SK-N-SH (cell line): Measurements from ENCODE around the gene RBM25. TPM values are rescaled to one million over a fixed set of nuclear protein-coding genes. Genes with fewer than 3 reads are reported as not detected.
A peak's percentile ranks its signal among the peaks of the same experiment; 100 is the strongest.

Source experiments
- CTCF ChIA-PET: fragments of 300-600, 350-600 bp; formaldehyde crosslinking; extraction: SDS; loops from one replicate; lab custom pipeline; 2021; lab: Yijun Ruan, JAX
- POLR2A ChIA-PET: fragments of 350-600 bp; sonication (Branson Sonifier 250); formaldehyde crosslinking; extraction: SDS; loops from one replicate; lab custom pipeline; 2020; ENCODE audit warnings: antibody characterized with exemption, inconsistent platforms; lab: Yijun Ruan, JAX
- DNase-seq: peaks from one replicate; pipeline ENCODE4 v3.0.0; 2012
- H2AFZ ChIP-seq: fragments of 200-600 bp; sonication (generic); 2 replicates; pipeline ENCODE4 v1.8.1; 2016; ENCODE audit warnings: antibody characterized with exemption, mild to moderate bottlenecking, low read depth
- H3F3A ChIP-seq: fragments of 200-600 bp; sonication (generic); replicated peaks from 2 replicates; pipeline ENCODE3; 2016; ENCODE audit warnings: antibody characterized with exemption, mild to moderate bottlenecking; ENCODE audit not compliant: insufficient read depth
- H3K27ac ChIP-seq, 2 experiments: fragments of 200-500 bp in 1 of 2; fragments of 200-600 bp in 1 of 2; sonication (Bioruptor generic) in 1 of 2; sonication (generic), shearing (Covaris generic) in 1 of 2; 2 replicates each; pipeline versions ENCODE4 v1.5.1 to v1.6.1; 2014 to 2016; ENCODE audit warnings: low read depth in 2 of 2, inconsistent platforms in 1 of 2, low read length in 1 of 2, mild to moderate bottlenecking in 1 of 2, mixed read lengths in 1 of 2
- H3K27me3 ChIP-seq: fragments of 200-600 bp; sonication (generic), shearing (Covaris generic); 2 replicates; pipeline ENCODE4 v1.6.1; 2016; ENCODE audit warnings: mixed run types; ENCODE audit not compliant: insufficient read depth
- H3K36me3 ChIP-seq, 2 experiments: fragments of 200-500 bp in 1 of 2; fragments of 200-600 bp in 1 of 2; sonication (Bioruptor generic) in 1 of 2; sonication (generic) in 1 of 2; replicated peaks in 1 of 2; 2 replicates each; pipeline versions ENCODE3 to v1.5.1; 2014 to 2016; ENCODE audit warnings: low read length in 1 of 2, mild to moderate bottlenecking in 1 of 2; ENCODE audit not compliant: insufficient read depth in 2 of 2, control insufficient read depth in 1 of 2
- H3K4me1 ChIP-seq, 2 experiments: fragments of 200-500 bp in 1 of 2; fragments of 200-600 bp in 1 of 2; sonication (Bioruptor generic) in 1 of 2; sonication (generic), shearing (Covaris generic) in 1 of 2; 2 replicates each; pipeline versions ENCODE4 v1.5.1 to v1.6.1; 2014 to 2016; ENCODE audit warnings: low read depth in 1 of 2, low read length in 1 of 2, mixed run types in 1 of 2; ENCODE audit not compliant: insufficient read depth in 2 of 2, control insufficient read depth in 1 of 2
- H3K4me2 ChIP-seq: fragments of 200-600 bp; sonication (generic), shearing (Covaris generic); 2 replicates; pipeline ENCODE4 v1.6.1; 2017; ENCODE audit warnings: mixed run types
- H3K4me3 ChIP-seq, 2 experiments: fragments of 200-500 bp in 1 of 2; fragments of 200-600 bp in 1 of 2; sonication (Bioruptor generic) in 1 of 2; sonication (generic), shearing (Covaris generic) in 1 of 2; 2 replicates each; pipeline versions ENCODE4 v1.5.1 to v1.8.1; 2014 to 2016; ENCODE audit warnings: low read depth in 2 of 2, inconsistent platforms in 1 of 2, low read length in 1 of 2, mild to moderate bottlenecking in 1 of 2, mixed read lengths in 1 of 2, moderate library complexity in 1 of 2
- H3K79me2 ChIP-seq: fragments of 200-600 bp; sonication (generic); 2 replicates; pipeline ENCODE4 v1.8.1; 2017; ENCODE audit warnings: mild to moderate bottlenecking; ENCODE audit not compliant: insufficient read depth
- H3K9ac ChIP-seq: fragments of 200-600 bp; sonication (generic); 2 replicates; pipeline ENCODE4 v1.6.1; 2017; ENCODE audit warnings: mixed run types
- H3K9me2 ChIP-seq: fragments of 200-600 bp; sonication (generic); 2 replicates; pipeline ENCODE4 v1.6.1; 2017; ENCODE audit warnings: mixed run types
- H3K9me3 ChIP-seq: fragments of 200-600 bp; sonication (generic); 2 replicates; pipeline ENCODE4 v1.6.1; 2017; ENCODE audit warnings: mixed run types, mild to moderate bottlenecking, moderate library complexity
- H4K20me1 ChIP-seq: fragments of 200-600 bp; sonication (generic); 2 replicates; pipeline ENCODE4 v1.6.1; 2017; ENCODE audit warnings: mild to moderate bottlenecking, mixed run types; ENCODE audit not compliant: insufficient read depth
- CTCF ChIP-seq: fragments of 200-600 bp; sonication (generic); IDR thresholded peaks from 2 replicates; pipeline ENCODE4 v1.6.1; 2017; ENCODE audit warnings: antibody characterized with exemption, mild to moderate bottlenecking, moderate library complexity
- EZH2phosphoT487 ChIP-seq: fragments of 200-600 bp; sonication (generic); IDR thresholded peaks from 2 replicates; pipeline ENCODE4 v1.6.1; 2017; ENCODE audit warnings: low read depth, mixed run types, mild to moderate bottlenecking, antibody characterized with exemption, moderate library complexity, borderline replicate concordance
- FOSL2 ChIP-seq: IDR thresholded peaks from 2 replicates; pipeline ENCODE4 v1.4.0; 2012; ENCODE audit warnings: low read depth, mild to moderate bottlenecking, moderate library complexity, borderline replicate concordance
- FOXJ3 ChIP-seq: sonication (generic); formaldehyde crosslinking; IDR thresholded peaks from 2 replicates; pipeline ENCODE4 v1.5.1; 2020; ENCODE audit warnings: mild to moderate bottlenecking, missing genetic modification reagents
- FOXM1 ChIP-seq: IDR thresholded peaks from 2 replicates; pipeline ENCODE4 v1.4.0; 2012; ENCODE audit warnings: low read depth, mild to moderate bottlenecking
- GABPA ChIP-seq: IDR thresholded peaks from 2 replicates; pipeline ENCODE4 v1.4.0; 2012; ENCODE audit warnings: low read depth, mild to moderate bottlenecking
- IRF3 ChIP-seq: fragments of 150-350 bp; IDR thresholded peaks from 2 replicates; pipeline ENCODE4 v1.6.1; 2016; ENCODE audit warnings: mild to moderate bottlenecking, low read depth, low read length
- MEF2A ChIP-seq: IDR thresholded peaks from 2 replicates; pipeline ENCODE4 v1.4.0; 2012; ENCODE audit warnings: low read depth, borderline replicate concordance
- MXI1 ChIP-seq: IDR thresholded peaks from 2 replicates; pipeline ENCODE4 v1.6.1; 2012; ENCODE audit warnings: mild to moderate bottlenecking, low read depth, low read length, improper control_type of control experiment
- NRF1 ChIP-seq: IDR thresholded peaks from 2 replicates; pipeline ENCODE4 v1.6.1; 2012; ENCODE audit warnings: low read depth, mild to moderate bottlenecking, low read length
- PBX3 ChIP-seq: IDR thresholded peaks from 2 replicates; pipeline ENCODE4; 2012
- POLR2AphosphoS5 ChIP-seq: IDR thresholded peaks from 2 replicates; pipeline ENCODE4 v1.6.1; 2012; ENCODE audit warnings: low read depth, low read length
- RAD21 ChIP-seq: IDR thresholded peaks from 2 replicates; pipeline ENCODE4 v1.6.1; 2012; ENCODE audit warnings: mild to moderate bottlenecking, low read length
- REST ChIP-seq: IDR thresholded peaks from 2 replicates; pipeline ENCODE4 v1.6.1; 2012; ENCODE audit warnings: mild to moderate bottlenecking, low read depth, low read length, moderate library complexity
- RFX5 ChIP-seq: IDR thresholded peaks from 2 replicates; pipeline ENCODE4 v1.6.1; 2012; ENCODE audit warnings: mild to moderate bottlenecking, improper control_type of control experiment, low read length
- TAF1 ChIP-seq: IDR thresholded peaks from 2 replicates; pipeline ENCODE4 v1.6.1; 2012; ENCODE audit warnings: low read depth, mild to moderate bottlenecking, low read length, moderate library complexity, borderline replicate concordance
- TCF12 ChIP-seq: IDR thresholded peaks from 2 replicates; pipeline ENCODE4 v1.4.0; 2012
- YY1 ChIP-seq: IDR thresholded peaks from 2 replicates; pipeline ENCODE4 v1.4.0; 2012; ENCODE audit warnings: low read depth, mild to moderate bottlenecking
- ZBTB33 ChIP-seq: IDR thresholded peaks from 2 replicates; pipeline ENCODE4 v1.4.0; 2012; ENCODE audit warnings: low read depth, borderline replicate concordance
- WGBS: methylation state at CpG from one replicate; pipeline ENCODE4 v1.1.6; 2017; ENCODE audit warnings: low lambda C conversion rate; 5-methylcytosine and 5-hydroxymethylcytosine counted together
- polyA plus RNA-seq, 3 experiments: library from polyadenylated mRNA; depleted of rRNA; stranded (reverse); fragments of >200 nt; gene quantifications; 2 replicates each; pipeline ENCODE4 v1.2.3, GENCODE V29; 2012
- TF ChIP-seq, protein P1 (sequence below): IDR thresholded peaks from 2 replicates; pipeline ENCODE4 v1.4.0; 2012; ENCODE audit warnings: low read depth, borderline replicate concordance

The RBM25 gene
- polyA plus RNA-seq, 1 of the 3 experiments (the other 2 are of a cell fraction) = 14.0 TPM

DNA sequence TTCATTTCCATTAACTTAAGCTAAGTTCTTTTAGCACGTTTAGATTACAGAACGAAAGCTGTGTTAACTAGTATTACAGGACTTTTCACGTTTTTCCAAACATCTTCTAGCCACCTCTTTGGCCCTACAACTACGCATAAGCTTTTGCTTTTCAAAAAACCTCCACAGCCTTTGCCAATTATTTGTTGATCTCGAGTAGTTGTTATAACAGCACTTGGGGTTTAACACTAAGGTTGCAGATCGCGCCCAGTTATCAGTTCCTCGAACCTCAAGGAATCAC lies 450 bp upstream of the RBM25 start (continued):
- TF ChIP-seq EZH2phosphoT487 (no peak), MXI1 (no peak), FOSL2 (no peak), TCF12 (no peak), FOXJ3 (CRISPR knock-in tag) (no peak), YY1 (no peak), FOXM1 (no peak), GABPA (no peak)

DNA sequence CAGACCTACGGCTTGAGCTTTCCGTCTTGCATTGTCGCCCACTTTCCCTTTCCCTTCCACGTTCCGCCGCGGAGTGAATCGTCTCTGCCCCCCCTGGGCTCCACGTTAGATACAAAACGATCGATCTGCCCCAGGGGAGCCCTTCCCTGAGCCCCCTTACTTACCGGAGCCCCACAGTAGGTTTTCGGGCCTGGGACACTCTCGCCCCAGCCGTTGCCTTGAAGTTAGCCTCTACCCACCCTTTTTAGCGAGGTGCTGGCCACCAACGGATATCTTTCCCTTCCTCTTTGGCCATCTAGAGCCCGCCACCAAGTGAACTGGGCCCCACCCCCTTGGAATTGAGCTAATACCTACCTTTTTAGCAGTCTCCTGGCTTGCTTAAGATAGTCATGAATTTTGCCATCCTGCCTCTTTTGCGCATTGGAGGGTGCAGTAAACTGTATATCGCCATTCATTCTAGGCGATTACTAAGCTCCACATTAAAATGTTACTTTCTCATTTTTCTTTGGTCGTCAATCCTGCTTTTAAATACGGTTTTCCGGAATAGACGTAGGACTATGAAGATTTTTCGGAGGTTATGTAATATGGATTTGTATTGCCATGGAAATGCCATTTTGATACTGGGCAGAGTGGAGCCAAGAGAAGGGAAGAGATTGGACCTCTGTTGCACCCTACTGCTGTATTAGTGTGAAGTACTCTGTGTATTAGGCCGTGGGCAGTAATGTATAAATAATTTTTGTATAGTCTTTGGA lies 764 bp downstream of the RBM25 start:
- under 1% methylated on average over 27 of the region's 27 CpGs for WGBS
- peaks cover 53% of the 10 kb centered on the region for H4K20me1 ChIP-seq
- H3K27me3 ChIP-seq = no peaks in the 10 kb centered on the region
- peaks cover 61% of the 10 kb centered on the region for H3K79me2 ChIP-seq
- 0 out of 2 replicates have a peak overlapping the region, but pooled peaks have one; percentile 60 for H2AFZ ChIP-seq
- peaks cover 24% of the 10 kb centered on the region for H3F3A ChIP-seq
- peaks cover 11 to 32% of the 10 kb centered on the region in 2 experiments for H3K36me3 ChIP-seq
- no peaks in the 10 kb centered on the region for H3K9me3 ChIP-seq
- H3K9me2 ChIP-seq = no peaks in the 10 kb centered on the region
- peak overlapping the region; percentile 99 for H3K9ac ChIP-seq
- peak overlapping the region; percentile 93 to 94 for H3K27ac ChIP-seq
- peak overlapping the region; percentile 77 for H3K4me2 ChIP-seq
- DNase-seq = peak; percentile 62
- POLR2A ChIA-PET = interaction anchor here (0.7 to 2.0 kb wide), 10 partner anchors 9 to 554 kb away, joined by 3 to 16 read pairs (median 4); partner anchors contain the start of genes ACOT6, PSEN1 and ZFYVE1
- peaks cover 6 to 13% of the 10 kb centered on the region in 2 experiments; a peak in 3 of 4 replicates for H3K4me1 ChIP-seq
- peak overlapping the region; percentile 80 to 100 for H3K4me3 ChIP-seq
- CTCF ChIA-PET = interaction anchor here (1.0 to 1.9 kb wide), 5 partner anchors 12 to 413 kb away, joined by 3 to 7 read pairs (median 5); no protein-coding TSS in a partner anchor
- TF ChIP-seq GABPA = no peak
- no peak for TF ChIP-seq IRF3
- no peak for TF ChIP-seq YY1
- TF ChIP-seq, protein P1, sequence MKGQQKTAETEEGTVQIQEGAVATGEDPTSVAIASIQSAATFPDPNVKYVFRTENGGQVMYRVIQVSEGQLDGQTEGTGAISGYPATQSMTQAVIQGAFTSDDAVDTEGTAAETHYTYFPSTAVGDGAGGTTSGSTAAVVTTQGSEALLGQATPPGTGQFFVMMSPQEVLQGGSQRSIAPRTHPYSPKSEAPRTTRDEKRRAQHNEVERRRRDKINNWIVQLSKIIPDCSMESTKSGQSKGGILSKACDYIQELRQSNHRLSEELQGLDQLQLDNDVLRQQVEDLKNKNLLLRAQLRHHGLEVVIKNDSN = no peak
- TF ChIP-seq NRF1 = no peak
- TF ChIP-seq ZBTB33 = no peak
- no peak for TF ChIP-seq FOXM1
- no peak for TF ChIP-seq RFX5
- no peak for TF ChIP-seq POLR2AphosphoS5
- TF ChIP-seq MEF2A = no peak
- no peak for TF ChIP-seq TAF1
- no peak for TF ChIP-seq REST
- TF ChIP-seq CTCF = no peak
- TF ChIP-seq PBX3 = no peak
- TF ChIP-seq RAD21 = no peak
